Stimulated activated CD4-positive, alpha-beta T cell treated with anti-CD3 and anti-CD28 coated beads, TNF-alpha, amount 100 ng/mL, for 1 hour (primary cell): Measurements from ENCODE around the gene SRC.

ENCODE experiments used
- DNase-seq, 3 donors: peaks; one replicate each; pipeline ENCODE4 v3.0.0-alpha.2; 2020; ENCODE audit warnings: low read depth in 3 of 3, low spot score in 1 of 3

Gene SRC

GRCh38 chr20:37447688-37448087, 101.7 kb downstream of the SRC start:
- no peak for DNase-seq

DNA sequence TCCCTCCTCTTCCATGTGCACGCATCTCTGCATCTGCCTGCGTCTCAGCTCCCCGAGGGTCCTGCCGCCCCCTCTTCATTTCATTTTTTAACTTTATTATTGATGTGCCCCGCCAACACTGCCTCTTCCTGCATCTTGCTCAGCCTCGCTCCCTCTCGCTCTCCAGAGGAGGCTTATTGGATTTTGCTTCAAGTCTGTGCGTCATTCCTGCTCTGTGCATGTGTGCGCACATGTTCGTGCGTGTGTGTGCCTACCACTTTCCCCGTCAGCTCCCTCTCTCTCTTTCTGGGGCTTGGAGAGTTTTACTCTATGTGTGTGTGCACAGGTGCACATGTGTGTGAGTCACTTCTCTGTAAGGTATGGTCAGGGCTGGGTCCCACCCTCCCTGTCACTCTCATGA, 103.3 kb downstream of the SRC start:
- no peak for DNase-seq

DNA sequence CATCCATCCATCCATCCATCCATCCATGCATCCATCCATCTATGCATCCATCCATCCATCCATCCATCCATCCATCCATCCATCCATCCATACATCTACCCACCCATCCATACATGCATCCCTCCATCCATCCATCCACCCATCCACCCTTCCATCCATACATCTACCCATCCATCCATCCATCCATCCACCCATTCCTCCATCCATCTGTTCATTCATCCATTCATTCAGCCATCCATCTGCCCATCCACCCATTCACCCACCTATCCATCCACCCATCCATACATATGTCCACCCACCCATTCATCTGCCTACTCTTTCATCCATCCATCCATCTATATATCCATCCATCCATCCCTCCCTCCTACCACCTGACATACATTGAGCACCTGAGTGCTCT, 104.4 kb downstream of the SRC start:
- DNase-seq = no peak

GRCh38 chr20:37451616-37452015, 105.7 kb downstream of the SRC start:
- no peak for DNase-seq

DNA sequence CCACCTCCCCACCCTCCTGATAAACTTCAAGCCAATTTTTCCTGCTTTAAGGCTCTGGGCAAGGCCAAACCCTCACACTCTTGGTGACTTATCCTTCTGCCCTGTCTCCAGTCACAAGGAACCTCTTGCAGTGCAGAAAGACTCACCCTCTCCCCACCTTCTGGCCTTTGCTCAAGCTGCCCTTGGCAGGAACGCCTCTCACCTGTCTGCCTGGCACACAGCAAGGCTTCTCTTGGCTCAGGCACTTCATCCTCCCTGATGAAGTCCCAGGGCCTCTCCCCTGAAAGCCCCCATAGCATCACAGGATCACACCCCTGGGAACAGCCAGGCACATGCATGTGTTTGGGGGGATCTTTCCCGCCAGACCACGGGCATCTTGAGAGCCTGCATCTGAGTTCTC, 106.3 kb downstream of the SRC start:
- no peak for DNase-seq

DNA sequence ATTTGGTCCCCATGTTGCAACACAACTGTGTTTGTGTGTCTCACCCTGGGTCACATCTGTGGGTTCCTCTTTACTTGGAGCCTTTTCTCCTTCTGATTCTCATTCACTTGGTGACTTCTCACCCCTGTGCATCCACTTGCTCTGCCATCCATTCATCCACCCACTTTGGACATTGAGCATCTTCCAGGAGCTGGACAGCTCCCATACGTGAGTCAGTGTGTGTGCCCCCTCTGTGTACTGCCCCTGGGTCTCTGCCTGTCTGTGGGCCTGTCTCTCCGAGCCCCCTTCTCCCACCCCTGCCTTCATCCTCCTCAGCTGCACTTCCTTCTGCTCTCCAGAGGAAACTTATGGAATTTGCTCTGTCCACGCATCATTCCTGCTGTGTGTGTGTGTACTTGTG, 107.3 kb downstream of the SRC start:
- DNase-seq = no peak

DNA sequence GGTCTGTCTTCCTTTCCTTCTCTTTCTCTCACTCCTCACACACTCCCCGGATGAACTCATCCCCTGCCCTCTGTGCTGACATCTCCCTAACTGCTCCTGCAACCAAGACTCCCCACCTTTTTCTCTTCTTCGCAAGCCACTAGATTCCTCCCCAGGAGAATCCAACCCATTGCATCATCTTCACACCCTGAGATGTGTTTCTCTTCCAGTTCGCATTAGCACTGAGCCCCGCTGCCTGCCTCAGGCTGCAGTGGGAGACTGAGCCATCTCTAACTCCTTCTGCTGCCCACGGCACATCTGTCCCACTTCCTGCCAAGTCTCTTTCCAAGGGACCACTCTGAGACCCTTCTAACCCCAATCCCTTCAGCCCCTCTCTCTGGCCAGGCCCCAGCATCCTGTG, 107.9 kb downstream of the SRC start:
- no peak for DNase-seq

- DNase-seq = no peak
Observed at GRCh38 chr20:37454636-37455385, 108.9 kb downstream of the SRC start.
